NCI-H187 treated with DMSO at 0.1 percent for 48 hours (cell line): Measurements from ENCODE around the gene MAP7D2.

Experiments
- DNase-seq: peaks from one replicate; lab custom pipeline; 2025; lab: John Stamatoyannopoulos, UW

Gene MAP7D2

DNA sequence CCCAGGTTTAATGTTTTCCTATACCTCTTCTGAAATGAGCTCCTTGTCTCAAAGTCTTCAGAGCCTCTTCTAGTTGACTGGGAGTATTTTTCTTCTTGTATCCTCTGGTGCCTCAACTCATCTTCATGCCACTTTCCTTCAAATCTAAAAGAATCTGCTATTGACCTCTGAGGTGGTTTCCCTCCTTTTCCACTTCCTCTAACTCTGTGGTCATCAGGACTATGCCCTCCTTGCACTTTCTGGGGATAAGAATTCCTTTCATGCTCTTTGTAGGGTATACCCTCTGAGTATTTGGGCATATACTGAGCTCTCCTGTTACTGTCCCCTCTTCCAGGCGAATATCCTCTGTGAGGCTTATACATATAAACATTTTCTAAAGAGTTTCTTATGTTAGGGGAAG lies 150.7 kb downstream of the MAP7D2 start:
- no peak for DNase-seq

- DNase-seq: no peak
Observed at GRCh38 chrX:19964017-19964710, 152.5 kb downstream of the MAP7D2 start.

DNA sequence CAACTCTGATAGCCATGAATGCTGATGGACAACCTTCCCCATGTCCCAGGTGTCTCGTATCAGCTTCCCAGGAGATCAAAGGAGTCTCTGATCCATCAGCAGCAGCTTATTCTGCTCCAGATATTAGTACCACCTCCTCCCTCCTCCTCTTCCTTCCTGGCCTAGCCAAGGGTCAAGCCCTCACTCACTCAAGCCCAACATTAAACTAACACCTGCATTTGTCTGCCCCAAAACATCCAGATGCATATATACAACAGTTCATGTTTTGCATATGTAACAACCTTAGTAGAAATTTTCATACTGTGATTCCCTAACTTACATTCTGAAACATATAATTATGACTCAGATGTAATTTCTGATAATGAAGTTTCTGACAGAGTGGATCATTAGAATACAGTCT lies 155.8 kb downstream of the MAP7D2 start:
- no peak for DNase-seq

DNA sequence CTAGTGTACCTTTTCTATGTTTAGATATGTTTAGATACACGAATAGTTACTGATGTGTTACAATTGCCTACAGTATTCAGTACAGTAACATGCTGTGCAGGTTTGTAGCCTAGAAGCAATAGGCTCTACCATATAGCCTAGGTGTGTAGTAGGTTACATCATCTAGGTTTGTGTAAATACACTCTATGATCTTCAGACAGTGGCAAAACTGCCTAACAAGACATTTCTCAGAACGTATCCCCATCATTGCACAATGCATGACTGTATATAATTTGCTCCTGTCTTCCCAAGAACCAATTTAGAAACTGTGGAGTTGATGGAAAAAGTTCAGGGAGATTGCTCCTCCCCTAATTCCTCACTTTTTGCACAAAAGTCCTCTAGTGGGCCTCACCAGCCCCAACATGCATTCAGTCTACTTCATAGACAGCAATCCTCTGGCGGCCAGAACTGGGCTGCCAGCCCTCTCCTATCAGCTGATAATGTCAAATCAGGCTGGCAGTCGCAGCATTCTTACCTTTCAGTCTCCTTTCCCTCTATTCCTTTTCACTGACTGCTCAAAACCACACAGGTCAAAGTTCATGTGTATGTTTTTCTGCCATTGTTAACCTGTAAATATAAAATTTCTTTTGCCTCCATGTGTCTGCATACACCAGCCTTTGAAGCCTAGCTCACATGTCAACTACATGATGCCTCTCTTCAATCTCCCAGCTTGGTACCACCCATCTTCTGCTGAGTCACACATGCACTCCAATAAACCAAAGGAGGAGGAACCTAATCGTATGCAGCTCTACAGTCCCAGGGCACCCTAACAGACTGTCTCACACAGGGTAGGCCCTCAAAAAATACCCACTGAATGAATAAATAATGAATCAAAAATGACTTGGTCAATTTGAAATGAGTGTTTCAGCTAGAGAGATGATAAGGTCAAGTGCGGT lies 157.9 kb downstream of the MAP7D2 start:
- DNase-seq: no peak

- no peak for DNase-seq
Observed at GRCh38 chrX:19956923-19957322, 159.8 kb downstream of the MAP7D2 start.
